H1 (cell line): ENCODE results near the gene AMN. TPM values are rescaled to one million over a fixed set of nuclear protein-coding genes. Genes with fewer than 3 reads are reported as not detected.

Experiments
- ASH2L ChIP-seq: fragments of 200-600, 300-600 bp; sonication (generic); IDR thresholded peaks from one replicate; pipeline ENCODE4 v1.7.1; 2017; ENCODE audit warnings: low read length
- GTF2F1 ChIP-seq: IDR thresholded peaks from 2 replicates; pipeline ENCODE4 v1.6.1; 2012; ENCODE audit warnings: low read depth, low read length, improper control_type of control experiment, borderline replicate concordance
- polyA plus RNA-seq, 7 experiments: library from polyadenylated mRNA; depleted of rRNA in 3 of 7; stranded (reverse) in 5 of 7; unstranded in 2 of 7; fragments of >200 nt in 5 of 7; fragments of 200-250 nt in 2 of 7; gene quantifications; 1 replicate in 5 of 7; 2 replicates in 1 of 7; 4 replicates in 1 of 7; pipeline versions ENCODE4 v1.2.1 to v1.2.3, GENCODE V29; 2011 to 2013; ENCODE audit warnings: missing spikeins in 2 of 7, mixed read lengths in 2 of 7
- total RNA-seq: library from RNA; stranded (reverse); fragmentation: NEBNext Ultra II Directional; extraction: Animal tissue kit (Norgen Biotek cat#: 25700); gene quantifications from 2 replicates; pipeline ENCODE4 v1.2.1, GENCODE V29; 2021

Gene AMN
- total and polyA plus RNA-seq, 2 of the 8 experiments (the other 6 are each of a cell fraction or from before 2014, with no cell fraction given) = 0.77 to 1.5 TPM

GRCh38 chr14:102902523-102903247 lies 19.8 kb upstream of the AMN start (continued):
- TF ChIP-seq GTF2F1 (no peak), ASH2L (no peak)
